Measurements from ENCODE around the gene SBDS. TPM values are rescaled to one million over a fixed set of nuclear protein-coding genes. Genes with fewer than 3 reads are reported as not detected.
"Not testable (repeated sequence)": the region's sequence is repeated elsewhere in the genome, so short reads cannot be mapped to it uniquely, and the experiment has no call there.

SBDS gene
- total RNA-seq, 1 experiment from 2014 or later = 37.8 TPM

DNA sequence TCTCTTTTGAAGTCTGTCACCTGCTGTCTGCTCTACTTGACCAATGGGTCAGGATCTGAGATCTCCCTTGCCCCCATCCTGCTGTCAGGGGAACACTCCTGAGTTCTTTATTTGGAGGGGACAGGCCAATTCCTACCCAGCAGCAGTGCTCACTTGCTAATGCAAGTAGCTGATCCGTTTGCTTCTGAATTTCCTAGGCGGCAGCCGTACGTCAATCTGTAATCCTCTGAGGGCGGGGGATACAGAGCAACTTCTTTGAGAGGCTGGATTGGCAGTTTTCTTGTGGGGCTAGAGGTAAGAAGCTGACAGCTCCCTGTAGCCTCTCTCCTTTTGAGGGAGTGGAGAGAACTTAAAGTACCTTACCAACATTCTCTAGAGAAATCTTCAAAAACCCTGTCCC lies 37.9 kb upstream of the SBDS start:
- H3K27ac Mint-ChIP-seq = no peak overlapping the region
- no peak overlapping the region for H2BK120ac ChIP-seq (ENCODE audit: low read depth, low read length, poor library complexity, severe bottlenecking)
- no CpG with 5 or more reads among the region's 5 CpGs for WGBS (ENCODE audit: extremely low coverage, insufficient read length, low lambda C conversion rate)
- H2BK12ac ChIP-seq (ENCODE audit: insufficient read length, low read depth, low read length) = no peak overlapping the region
- no peak overlapping the region for H2BK20ac ChIP-seq (ENCODE audit: low read depth, low read length, poor library complexity, severe bottlenecking)
- no peak overlapping the region for H2BK5ac ChIP-seq (ENCODE audit: insufficient read length, low read length)
- H3K4me1 Mint-ChIP-seq = no peaks in the 10 kb centered on the region
- H3K56ac ChIP-seq (ENCODE audit: insufficient read length, low read depth, low read length) = no peak overlapping the region
- TF ChIP-seq, protein P1, sequence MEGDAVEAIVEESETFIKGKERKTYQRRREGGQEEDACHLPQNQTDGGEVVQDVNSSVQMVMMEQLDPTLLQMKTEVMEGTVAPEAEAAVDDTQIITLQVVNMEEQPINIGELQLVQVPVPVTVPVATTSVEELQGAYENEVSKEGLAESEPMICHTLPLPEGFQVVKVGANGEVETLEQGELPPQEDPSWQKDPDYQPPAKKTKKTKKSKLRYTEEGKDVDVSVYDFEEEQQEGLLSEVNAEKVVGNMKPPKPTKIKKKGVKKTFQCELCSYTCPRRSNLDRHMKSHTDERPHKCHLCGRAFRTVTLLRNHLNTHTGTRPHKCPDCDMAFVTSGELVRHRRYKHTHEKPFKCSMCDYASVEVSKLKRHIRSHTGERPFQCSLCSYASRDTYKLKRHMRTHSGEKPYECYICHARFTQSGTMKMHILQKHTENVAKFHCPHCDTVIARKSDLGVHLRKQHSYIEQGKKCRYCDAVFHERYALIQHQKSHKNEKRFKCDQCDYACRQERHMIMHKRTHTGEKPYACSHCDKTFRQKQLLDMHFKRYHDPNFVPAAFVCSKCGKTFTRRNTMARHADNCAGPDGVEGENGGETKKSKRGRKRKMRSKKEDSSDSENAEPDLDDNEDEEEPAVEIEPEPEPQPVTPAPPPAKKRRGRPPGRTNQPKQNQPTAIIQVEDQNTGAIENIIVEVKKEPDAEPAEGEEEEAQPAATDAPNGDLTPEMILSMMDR (conservative IDR thresholded peaks at IDR 0.05) = no peak
- H3K23me2 ChIP-seq (ENCODE audit: insufficient read length, low read depth, low read length, poor library complexity, severe bottlenecking) = no peaks in the 10 kb centered on the region
- no peak overlapping the region for H3K18ac ChIP-seq (ENCODE audit: insufficient read length, low read depth, low read length)
- no peaks in the 10 kb centered on the region for H3K27me3 ChIP-seq (ENCODE audit: insufficient read depth, low read length)
- no peak overlapping the region for H2AK5ac ChIP-seq (ENCODE audit: insufficient read length, low read length)
- no peaks in the 10 kb centered on the region for H4K20me1 ChIP-seq (ENCODE audit: control insufficient read depth, insufficient read depth, insufficient read length)
- H3K36me3 Mint-ChIP-seq (ENCODE audit: insufficient read depth in 1 of 3, low read depth in 3 of 3) = peaks cover 26 to 48% (median 38%) of the 10 kb centered on the region in 3 experiments
- H2AFZ ChIP-seq (ENCODE audit: low read length) = no peak overlapping the region
- H2BK15ac ChIP-seq (ENCODE audit: low read depth, low read length) = no peak overlapping the region
- no peak overlapping the region for H4K91ac ChIP-seq (ENCODE audit: insufficient read length, low read depth, low read length)
- H4K8ac ChIP-seq (replicated peaks; ENCODE audit: insufficient read length, low read depth, low read length) = no peak overlapping the region
- no peak overlapping the region for H3T11ph ChIP-seq (ENCODE audit: low read length)
- no peak overlapping the region for H3K9ac ChIP-seq (ENCODE audit: extremely low read depth, insufficient read length, low read length)
- no peaks in the 10 kb centered on the region for H3K79me1 ChIP-seq (ENCODE audit: insufficient read depth, low read depth, low read length, poor library complexity, severe bottlenecking)
- no peak overlapping the region for H3K23ac ChIP-seq (ENCODE audit: insufficient read length, low read depth, low read length)
- H3K4ac ChIP-seq (ENCODE audit: low read depth, low read length) = no peak overlapping the region
- no peak overlapping the region for H3K14ac ChIP-seq (ENCODE audit: insufficient read depth, low read length)
- H3K4me3 Mint-ChIP-seq = no peak overlapping the region
- peaks cover 13 to 18% of the 10 kb centered on the region in 2 experiments for H3K9me3 Mint-ChIP-seq
- H3K9me3 ChIP-seq (ENCODE audit: control insufficient read depth, low read depth, low read length) = peaks cover 9% of the 10 kb centered on the region
- H3K4me1 ChIP-seq (ENCODE audit: insufficient read depth, low read length) = no peaks in the 10 kb centered on the region
- H3K4me2 ChIP-seq (ENCODE audit: insufficient read depth, insufficient read length, low read length) = no peak overlapping the region
- no peaks in the 10 kb centered on the region for H3K79me2 ChIP-seq (ENCODE audit: insufficient read depth, low read length)
- no peak for DNase-seq
- no peaks in the 10 kb centered on the region for H3K27me3 Mint-ChIP-seq (ENCODE audit: low read depth)
- H3K27ac ChIP-seq (ENCODE audit: insufficient read length, low read depth, low read length) = no peak overlapping the region
- no peak overlapping the region for H4K5ac ChIP-seq (ENCODE audit: insufficient read length, low read depth, low read length)

DNA sequence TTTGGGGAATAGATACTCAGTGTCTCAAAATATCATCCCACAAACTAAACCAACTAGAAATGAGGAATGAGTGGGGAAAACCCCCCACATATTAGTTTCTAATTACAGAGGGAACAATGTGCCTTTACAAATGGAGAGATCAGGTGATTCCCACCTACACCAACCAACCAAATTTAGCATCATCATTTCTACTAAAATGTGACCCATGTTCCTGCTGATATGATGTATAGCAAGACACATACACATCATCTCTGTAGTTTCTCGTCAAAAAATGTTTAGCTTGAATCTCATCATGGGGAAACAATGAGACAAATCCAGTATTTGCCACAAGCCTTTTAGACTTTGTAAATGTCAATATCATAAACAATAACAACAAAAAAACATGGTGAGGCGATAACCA lies 36.3 kb upstream of the SBDS start:
- H3K79me2 ChIP-seq (ENCODE audit: insufficient read depth, low read length); H3T11ph ChIP-seq (ENCODE audit: low read length); H2BK12ac ChIP-seq (ENCODE audit: insufficient read length, low read depth, low read length); H3K14ac ChIP-seq (ENCODE audit: insufficient read depth, low read length); H3K9me3 ChIP-seq (ENCODE audit: control insufficient read depth, low read depth, low read length); H2AFZ ChIP-seq (ENCODE audit: low read length); H4K5ac ChIP-seq (ENCODE audit: insufficient read length, low read depth, low read length); H3K27me3 ChIP-seq (ENCODE audit: insufficient read depth, low read length); H2AK5ac ChIP-seq (ENCODE audit: insufficient read length, low read length); H3K4me3 Mint-ChIP-seq; H3K18ac ChIP-seq (ENCODE audit: insufficient read length, low read depth, low read length); H3K4me1 ChIP-seq (ENCODE audit: insufficient read depth, low read length); H2BK120ac ChIP-seq (ENCODE audit: low read depth, low read length, poor library complexity, severe bottlenecking); H3K23me2 ChIP-seq (ENCODE audit: insufficient read length, low read depth, low read length, poor library complexity, severe bottlenecking); H3K4me2 ChIP-seq (ENCODE audit: insufficient read depth, insufficient read length, low read length); H3K27ac Mint-ChIP-seq; H2BK5ac ChIP-seq (ENCODE audit: insufficient read length, low read length); H3K27me3 Mint-ChIP-seq (ENCODE audit: low read depth); H4K91ac ChIP-seq (ENCODE audit: insufficient read length, low read depth, low read length); H2BK20ac ChIP-seq (ENCODE audit: low read depth, low read length, poor library complexity, severe bottlenecking); DNase-seq; H4K8ac ChIP-seq (replicated peaks; ENCODE audit: insufficient read length, low read depth, low read length); H3K4me1 Mint-ChIP-seq; H3K56ac ChIP-seq (ENCODE audit: insufficient read length, low read depth, low read length); H3K4ac ChIP-seq (ENCODE audit: low read depth, low read length); H4K20me1 ChIP-seq (ENCODE audit: control insufficient read depth, insufficient read depth, insufficient read length); H3K79me1 ChIP-seq (ENCODE audit: insufficient read depth, low read depth, low read length, poor library complexity, severe bottlenecking); H2BK15ac ChIP-seq (ENCODE audit: low read depth, low read length); H3K9ac ChIP-seq (ENCODE audit: extremely low read depth, insufficient read length, low read length); H3K23ac ChIP-seq (ENCODE audit: insufficient read length, low read depth, low read length); H3K27ac ChIP-seq (ENCODE audit: insufficient read length, low read depth, low read length): not testable (repeated sequence)
- Mint-ChIP-seq H3K9me3 (peaks cover 13 to 18% of the 10 kb centered on the region in 2 experiments), H3K36me3 (ENCODE audit: insufficient read depth in 1 of 3, low read depth in 3 of 3) (peaks cover 29 to 52% (median 38%) of the 10 kb centered on the region in 3 experiments)
- WGBS (ENCODE audit: extremely low coverage, insufficient read length, low lambda C conversion rate) = no CpG with 5 or more reads among the region's 2 CpGs

Data from H9 (cell line).